Measurements from ENCODE around the gene TBC1D22A. TPM values are rescaled to one million over a fixed set of nuclear protein-coding genes. Genes with fewer than 3 reads are reported as not detected.

TBC1D22A gene
- total and polyA plus RNA-seq, 4 experiments from 2014 or later: 20.6 to 49.2 (median 36.7) TPM

- POLR2A ChIA-PET (ENCODE audit: partially characterized antibody): no interaction called here
- H3K36me3 ChIP-seq (ENCODE audit: insufficient read depth, low read length): peaks cover 14% of the 10 kb centered on the region
- H3K27ac Mint-ChIP-seq: no peak overlapping the region
Measured at GRCh38 chr22:46998331-46998730, 235.9 kb downstream of the TBC1D22A start.

DNA sequence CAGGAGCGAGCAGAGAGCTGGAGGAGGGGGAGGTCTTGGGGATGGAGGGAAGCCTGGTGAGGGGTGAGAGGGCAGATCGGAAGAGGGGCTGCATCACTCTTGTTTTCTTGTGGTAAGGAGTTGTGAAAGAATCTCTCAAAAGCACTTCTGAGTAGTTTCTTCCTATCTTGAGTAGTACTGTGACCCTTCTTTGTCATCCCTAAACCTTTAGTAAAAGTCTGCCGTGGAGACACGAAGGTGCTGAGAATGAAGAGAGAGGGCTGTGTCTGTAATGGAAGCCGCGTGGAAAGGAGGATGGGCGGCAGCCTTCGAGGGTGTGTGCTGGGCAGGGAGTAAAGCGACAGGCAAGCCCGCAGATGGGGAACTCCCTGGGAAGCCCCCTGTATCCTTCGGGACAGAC lies 237.8 kb downstream of the TBC1D22A start:
- H3K27ac Mint-ChIP-seq: peak overlapping the region in 4 of 7 donors; percentile 6 to 84 (median 16)
- ChIA-PET POLR2A (ENCODE audit: partially characterized antibody) (no interaction called here), CTCF (ENCODE audit: partially characterized antibody) (no interaction called here)
- Histone ChIP-seq H3K9me3 (ENCODE audit: control insufficient read depth in 1 of 2, low read length in 2 of 2) (no peaks in the 10 kb centered on the region), H3K27me3 (ENCODE audit: insufficient read depth, low read length) (no peaks in the 10 kb centered on the region), H3K27ac (ENCODE audit: low read depth, low read length) (no peak overlapping the region), H3K36me3 (ENCODE audit: insufficient read depth, low read length) (peaks cover 14% of the 10 kb centered on the region), H3K4me3 (ENCODE audit: low read length in 2 of 2) (no peak overlapping the region), H3K4me1 (ENCODE audit: insufficient read depth, low read length) (no peaks in the 10 kb centered on the region)
- peak overlapping the region in 4 of 8 donors; percentile 8 to 23 (median 16) for H3K4me3 Mint-ChIP-seq
- intact Hi-C loops (cut with micrococcal nuclease): no loop called here
- DNase-seq: no peak
- H3K4me1 Mint-ChIP-seq: peaks cover 14 to 20% (median 15%) of the 10 kb centered on the region in 4 donors
- peaks cover 21 to 29% of the 10 kb centered on the region in 2 donors for H3K36me3 Mint-ChIP-seq
- H3K9me3 Mint-ChIP-seq: no peaks in the 10 kb centered on the region
- no peaks in the 10 kb centered on the region for H3K27me3 Mint-ChIP-seq

More at GRCh38 chr22:46998331-46998730, 235.9 kb downstream of the TBC1D22A start:
- H3K27me3 ChIP-seq (ENCODE audit: insufficient read depth, low read length): no peaks in the 10 kb centered on the region
- no peaks in the 10 kb centered on the region for H3K4me1 ChIP-seq (ENCODE audit: insufficient read depth, low read length)
- H3K27ac ChIP-seq (ENCODE audit: low read depth, low read length): no peak overlapping the region
- DNase-seq: no peak
- H3K9me3 ChIP-seq (ENCODE audit: control insufficient read depth in 1 of 2, low read length in 2 of 2): no peaks in the 10 kb centered on the region
- Mint-ChIP-seq H3K9me3 (no peaks in the 10 kb centered on the region), H3K27me3 (no peaks in the 10 kb centered on the region), H3K36me3 (peaks cover 27 to 32% of the 10 kb centered on the region in 2 donors), H3K4me3 (no peak overlapping the region), H3K4me1 (peaks cover 14 to 20% (median 15%) of the 10 kb centered on the region in 4 donors)
- H3K4me3 ChIP-seq (ENCODE audit: low read length in 2 of 2): no peak overlapping the region
- intact Hi-C loops (cut with micrococcal nuclease): no loop called here
- CTCF ChIA-PET (ENCODE audit: partially characterized antibody): no interaction called here

- ChIA-PET POLR2A (ENCODE audit: partially characterized antibody) (no interaction called here), CTCF (ENCODE audit: partially characterized antibody) (no interaction called here)
- H3K36me3 Mint-ChIP-seq: peaks cover 21 to 29% of the 10 kb centered on the region in 2 donors
- H3K9me3 Mint-ChIP-seq: no peaks in the 10 kb centered on the region
- Histone ChIP-seq H3K4me1 (ENCODE audit: insufficient read depth, low read length) (no peaks in the 10 kb centered on the region), H3K9me3 (ENCODE audit: control insufficient read depth in 1 of 2, low read length in 2 of 2) (no peaks in the 10 kb centered on the region), H3K36me3 (ENCODE audit: insufficient read depth, low read length) (peaks cover 14% of the 10 kb centered on the region), H3K4me3 (ENCODE audit: low read length in 2 of 2) (no peak overlapping the region), H3K27me3 (ENCODE audit: insufficient read depth, low read length) (no peaks in the 10 kb centered on the region), H3K27ac (ENCODE audit: low read depth, low read length) (no peak overlapping the region)
- H3K4me3 Mint-ChIP-seq: no peak overlapping the region
- DNase-seq: no peak
- intact Hi-C loops (cut with micrococcal nuclease): no loop called here
- peak overlapping the region in 1 of 7 donors; percentile 22 for H3K27ac Mint-ChIP-seq
- H3K27me3 Mint-ChIP-seq: no peaks in the 10 kb centered on the region
- peaks cover 14 to 20% (median 15%) of the 10 kb centered on the region in 4 donors for H3K4me1 Mint-ChIP-seq
Measured at GRCh38 chr22:47000888-47001287, 238.4 kb downstream of the TBC1D22A start.

DNA sequence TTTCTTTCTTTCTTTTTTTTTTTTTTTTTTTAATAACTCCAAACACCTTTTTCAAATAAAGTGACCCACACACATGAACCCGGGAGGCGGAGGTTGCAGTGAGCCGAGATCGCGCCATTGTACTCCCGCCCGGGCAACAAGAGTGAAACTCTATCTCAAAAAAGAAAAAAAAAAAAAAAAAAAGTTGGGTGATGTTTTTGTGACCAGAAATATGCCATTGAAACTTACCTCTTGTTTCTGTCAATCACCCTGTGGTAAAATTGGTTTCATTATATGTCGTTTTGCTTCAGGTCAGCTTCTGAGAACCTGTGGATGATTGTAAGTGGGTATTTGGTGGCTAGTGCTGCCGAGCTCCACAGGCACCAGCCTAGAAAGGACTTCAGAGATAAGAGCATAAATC lies 238.8 kb downstream of the TBC1D22A start:
- H3K4me3 ChIP-seq (ENCODE audit: low read length in 2 of 2): no peak overlapping the region
- H3K4me1 ChIP-seq (ENCODE audit: insufficient read depth, low read length): no peaks in the 10 kb centered on the region
- no peak overlapping the region for H3K27ac ChIP-seq (ENCODE audit: low read depth, low read length)
- Mint-ChIP-seq H3K4me3 (no peak overlapping the region), H3K27ac (no peak overlapping the region), H3K4me1 (peaks cover 14 to 20% (median 15%) of the 10 kb centered on the region in 4 donors), H3K36me3 (peaks cover 21 to 29% of the 10 kb centered on the region in 2 donors), H3K27me3 (no peaks in the 10 kb centered on the region), H3K9me3 (no peaks in the 10 kb centered on the region)
- ChIA-PET POLR2A (ENCODE audit: partially characterized antibody) (no interaction called here), CTCF (ENCODE audit: partially characterized antibody) (no interaction called here)
- DNase-seq: no peak
- peaks cover 14% of the 10 kb centered on the region for H3K36me3 ChIP-seq (ENCODE audit: insufficient read depth, low read length)
- intact Hi-C loops (cut with micrococcal nuclease): no loop called here
- H3K9me3 ChIP-seq (ENCODE audit: control insufficient read depth in 1 of 2, low read length in 2 of 2): no peaks in the 10 kb centered on the region
- no peaks in the 10 kb centered on the region for H3K27me3 ChIP-seq (ENCODE audit: insufficient read depth, low read length)

- H3K27ac ChIP-seq (ENCODE audit: low read depth, low read length): no peak overlapping the region
- H3K4me3 ChIP-seq (ENCODE audit: low read length in 2 of 2): no peak overlapping the region
- H3K27me3 ChIP-seq (ENCODE audit: insufficient read depth, low read length): no peaks in the 10 kb centered on the region
- H3K36me3 ChIP-seq (ENCODE audit: insufficient read depth, low read length): peaks cover 5% of the 10 kb centered on the region
- H3K9me3 ChIP-seq (ENCODE audit: control insufficient read depth in 1 of 2, low read length in 2 of 2): no peaks in the 10 kb centered on the region
- no peak for DNase-seq
- peaks cover 21 to 27% of the 10 kb centered on the region in 2 donors for H3K36me3 Mint-ChIP-seq
- no peak overlapping the region for H3K4me3 Mint-ChIP-seq
- H3K27me3 Mint-ChIP-seq: no peaks in the 10 kb centered on the region
- peaks cover 11 to 20% (median 13%) of the 10 kb centered on the region in 4 donors for H3K4me1 Mint-ChIP-seq
- intact Hi-C loops (cut with micrococcal nuclease): no loop called here
- H3K4me1 ChIP-seq (ENCODE audit: insufficient read depth, low read length): no peaks in the 10 kb centered on the region
- POLR2A ChIA-PET (ENCODE audit: partially characterized antibody): no interaction called here
- no peak overlapping the region for H3K27ac Mint-ChIP-seq
- CTCF ChIA-PET (ENCODE audit: partially characterized antibody): no interaction called here
- H3K9me3 Mint-ChIP-seq: no peaks in the 10 kb centered on the region
Measured at GRCh38 chr22:47002692-47003091, 240.2 kb downstream of the TBC1D22A start.

DNA sequence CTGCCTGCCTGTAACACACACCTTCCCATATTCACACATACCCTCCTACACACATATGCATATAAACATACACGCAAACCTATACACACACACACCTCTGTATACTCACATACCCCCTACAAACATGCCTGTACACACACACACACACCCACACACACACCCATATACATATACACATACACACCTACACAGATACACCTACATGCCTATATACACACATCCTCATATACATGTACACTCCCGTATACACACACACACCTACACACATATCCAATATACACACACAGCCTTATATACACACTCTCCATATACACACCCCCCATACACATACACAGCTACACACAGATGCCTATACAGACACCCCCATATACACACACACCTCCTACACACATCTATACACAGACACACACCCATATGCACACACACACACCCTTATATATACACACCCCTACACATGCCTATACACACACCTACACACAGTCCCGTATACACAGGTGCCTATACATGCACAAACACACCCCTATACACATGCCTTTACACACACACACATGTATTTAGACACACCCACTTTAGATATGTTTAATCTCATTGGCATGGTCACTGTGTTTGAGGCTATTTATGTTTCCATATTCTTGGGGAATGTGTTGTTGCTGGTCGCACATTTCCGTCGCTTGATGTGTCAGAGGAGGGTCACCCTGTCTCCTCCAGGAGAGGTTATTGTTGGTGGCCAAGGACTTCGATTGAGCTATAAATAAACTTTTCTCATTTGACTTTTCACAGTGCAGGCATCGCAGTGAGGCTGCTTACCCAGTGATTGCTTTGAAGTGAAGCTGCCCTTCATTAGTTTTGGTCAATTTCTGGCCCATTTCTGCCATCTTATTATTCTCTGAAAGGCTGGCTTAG lies 243.3 kb downstream of the TBC1D22A start:
- no peak for DNase-seq
- H3K4me3 Mint-ChIP-seq: no peak overlapping the region
- no peaks in the 10 kb centered on the region for H3K27me3 Mint-ChIP-seq
- Histone ChIP-seq H3K27ac (ENCODE audit: low read depth, low read length) (no peak overlapping the region), H3K4me3 (ENCODE audit: low read length in 2 of 2) (no peak overlapping the region), H3K36me3 (ENCODE audit: insufficient read depth, low read length) (no peaks in the 10 kb centered on the region), H3K9me3 (ENCODE audit: control insufficient read depth in 1 of 2, low read length in 2 of 2) (no peaks in the 10 kb centered on the region), H3K27me3 (ENCODE audit: insufficient read depth, low read length) (no peaks in the 10 kb centered on the region), H3K4me1 (ENCODE audit: insufficient read depth, low read length) (no peaks in the 10 kb centered on the region)
- intact Hi-C loops (cut with micrococcal nuclease): no loop called here
- ChIA-PET POLR2A (ENCODE audit: partially characterized antibody) (no interaction called here), CTCF (ENCODE audit: partially characterized antibody) (no interaction called here)
- H3K27ac Mint-ChIP-seq: no peak overlapping the region
- H3K4me1 Mint-ChIP-seq: peaks cover 0 to 4% (median 1%) of the 10 kb centered on the region in 4 donors
- no peaks in the 10 kb centered on the region for H3K9me3 Mint-ChIP-seq
- H3K36me3 Mint-ChIP-seq: peaks cover 3 to 12% of the 10 kb centered on the region in 2 donors

GRCh38 chr22:47006433-47006832 lies 244.0 kb downstream of the TBC1D22A start:
- H3K9me3 Mint-ChIP-seq: no peaks in the 10 kb centered on the region
- no peak overlapping the region for H3K4me3 Mint-ChIP-seq
- H3K4me1 ChIP-seq (ENCODE audit: insufficient read depth, low read length): no peaks in the 10 kb centered on the region
- POLR2A ChIA-PET (ENCODE audit: partially characterized antibody): no interaction called here
- H3K9me3 ChIP-seq (ENCODE audit: control insufficient read depth in 1 of 2, low read length in 2 of 2): no peaks in the 10 kb centered on the region
- H3K27me3 ChIP-seq (ENCODE audit: insufficient read depth, low read length): no peaks in the 10 kb centered on the region
- H3K4me3 ChIP-seq (ENCODE audit: low read length in 2 of 2): no peak overlapping the region
- H3K4me1 Mint-ChIP-seq: peaks cover 0 to 4% (median 0%) of the 10 kb centered on the region in 4 donors
- no peaks in the 10 kb centered on the region for H3K27me3 Mint-ChIP-seq
- no peaks in the 10 kb centered on the region for H3K36me3 ChIP-seq (ENCODE audit: insufficient read depth, low read length)
- CTCF ChIA-PET (ENCODE audit: partially characterized antibody): no interaction called here
- no peak for DNase-seq
- intact Hi-C loops (cut with micrococcal nuclease): no loop called here
- H3K27ac Mint-ChIP-seq: no peak overlapping the region
- no peak overlapping the region for H3K27ac ChIP-seq (ENCODE audit: low read depth, low read length)
- peaks cover 3 to 12% of the 10 kb centered on the region in 2 donors for H3K36me3 Mint-ChIP-seq

All from CD4-positive, alpha-beta memory T cell (primary cell).